GM21786 (cell line): ENCODE results near the gene MFGE8.
A peak's percentile ranks its signal among the peaks of the same experiment; 100 is the strongest.

ENCODE experiments used
- ATAC-seq: cut with Tn5 transposase; IDR thresholded peaks from one replicate; pipeline ENCODE4 v1.9.1; 2021; ENCODE audit not compliant: unreplicated experiment

MFGE8 gene

DNA sequence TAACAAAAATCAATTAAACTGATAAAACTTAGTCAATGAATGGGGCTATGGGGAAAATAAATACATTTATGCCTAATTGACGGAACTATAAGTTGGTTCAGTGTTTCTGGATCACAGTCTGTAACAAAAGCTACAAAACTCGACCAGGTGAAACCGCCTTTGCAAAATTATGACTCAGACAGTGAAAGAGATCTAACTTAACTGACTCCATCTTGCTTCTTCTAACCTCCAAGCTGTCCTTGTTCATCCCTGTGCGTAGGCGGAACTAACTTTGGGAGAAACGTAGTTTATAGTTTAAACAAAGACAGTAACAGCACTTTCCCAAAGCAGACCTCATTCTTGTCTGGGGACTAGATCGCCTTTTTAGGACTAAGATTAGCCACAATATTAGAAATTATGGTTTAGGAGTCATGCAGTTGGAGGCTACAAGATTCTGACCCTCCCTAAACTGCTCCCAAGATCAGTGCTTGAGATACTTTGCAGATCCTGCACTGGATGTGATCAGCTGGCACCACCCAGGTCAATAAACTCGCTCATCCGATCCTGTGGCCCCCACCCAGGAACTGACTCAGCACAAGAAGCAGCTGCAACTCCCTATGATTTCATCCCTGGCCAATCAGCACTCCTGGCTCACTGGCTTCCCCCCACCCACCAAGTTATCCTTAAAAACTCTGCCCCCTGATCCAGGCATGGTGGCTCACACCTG, 7.2 kb upstream of the MFGE8 start:
- no peak for ATAC-seq

DNA sequence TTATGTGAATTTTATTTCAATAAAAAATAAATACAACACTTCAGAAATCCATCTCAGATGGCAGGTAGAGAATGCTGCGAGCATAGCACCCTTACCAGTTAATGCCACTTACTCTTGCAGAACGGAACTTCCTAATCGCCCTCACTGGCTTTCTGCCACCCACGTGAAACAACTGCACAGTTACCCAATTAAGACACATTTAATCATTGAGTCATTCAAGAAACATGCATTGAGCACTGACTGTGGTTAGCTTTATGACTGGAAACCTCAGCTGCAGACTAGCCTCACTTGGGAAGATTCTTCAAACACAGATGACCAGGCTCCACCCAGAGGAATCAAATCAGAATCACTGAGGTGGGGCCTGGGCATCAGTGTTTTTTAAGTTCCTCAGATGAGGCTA, 5.6 kb upstream of the MFGE8 start:
- ATAC-seq, result peak; percentile 46

- no peak for ATAC-seq
Observed at GRCh38 chr15:88917760-88918159, 4.6 kb upstream of the MFGE8 start.

- ATAC-seq, result no peak
Observed at GRCh38 chr15:88915354-88915753, 2.2 kb upstream of the MFGE8 start.

- no peak for ATAC-seq
Observed at GRCh38 chr15:88913850-88914169, 631 bp upstream of the MFGE8 start.

DNA sequence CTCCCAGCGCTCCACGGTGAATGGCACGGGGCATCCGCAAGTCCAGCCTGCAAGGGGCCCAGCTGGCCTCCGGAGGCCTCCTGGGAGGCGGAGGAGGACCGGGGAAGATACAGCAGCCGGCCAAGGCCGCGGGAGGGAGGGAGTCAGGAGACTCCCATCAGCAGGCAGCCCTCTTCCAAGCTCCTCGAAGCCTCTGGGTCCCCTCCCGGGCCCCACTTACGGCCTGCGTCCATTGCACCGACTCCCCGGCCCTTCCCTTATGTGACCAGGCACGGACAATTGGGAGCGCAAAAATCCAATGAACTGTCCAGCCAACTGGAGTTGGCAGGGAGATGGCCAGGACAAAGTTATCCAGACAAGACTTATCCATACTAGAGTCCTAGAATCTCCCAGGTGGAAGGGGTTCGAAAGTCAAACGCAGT, 668 bp downstream of the MFGE8 start:
- ATAC-seq, result no peak

- no peak for ATAC-seq
Observed at GRCh38 chr15:88911766-88912118, 1.4 kb downstream of the MFGE8 start.

GRCh38 chr15:88909956-88910831, 3.0 kb downstream of the MFGE8 start:
- ATAC-seq, result no peak

GRCh38 chr15:88908697-88909621, 4.2 kb downstream of the MFGE8 start:
- ATAC-seq, result no peak

- ATAC-seq, result no peak
Observed at GRCh38 chr15:88908123-88908522, 5.1 kb downstream of the MFGE8 start.

- no peak for ATAC-seq
Observed at GRCh38 chr15:88907111-88907510, 6.1 kb downstream of the MFGE8 start.

DNA sequence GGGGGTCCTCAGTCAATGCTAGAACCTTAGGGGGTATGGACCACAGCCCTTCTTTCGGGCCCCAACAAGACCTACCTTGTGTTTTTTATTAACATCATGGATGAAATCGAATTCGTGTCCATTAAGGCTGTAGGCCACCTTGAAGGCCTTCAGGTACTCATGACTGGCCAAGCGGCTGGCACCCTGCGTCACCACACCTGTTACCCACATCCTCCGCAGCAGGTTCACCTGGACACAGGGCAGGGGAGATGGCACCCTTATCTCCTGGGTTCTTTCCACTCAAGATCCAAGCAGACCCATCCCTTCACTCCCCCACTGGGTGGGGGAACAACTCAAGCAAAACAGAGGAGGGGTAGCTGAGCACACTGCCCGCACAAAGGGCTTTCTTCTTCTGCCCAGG, 6.6 kb downstream of the MFGE8 start:
- no peak for ATAC-seq

DNA sequence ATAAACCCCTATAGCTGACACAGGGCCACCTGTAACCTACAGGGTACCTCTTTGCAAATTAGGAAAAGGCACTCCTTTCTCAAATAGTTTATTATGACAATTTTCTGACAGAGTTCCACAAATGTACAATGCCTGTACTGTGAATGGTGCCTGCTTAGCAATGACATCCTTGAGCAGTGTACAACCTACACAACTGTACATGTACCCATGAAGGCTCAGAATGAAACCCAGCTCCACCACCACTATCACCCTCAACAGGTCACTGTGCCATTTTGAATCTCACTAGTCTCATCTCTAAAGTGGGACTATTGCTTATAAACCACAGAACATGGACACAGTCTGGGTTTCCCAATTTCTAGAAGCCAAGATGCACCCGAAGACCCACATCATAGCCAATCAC, 7.0 kb downstream of the MFGE8 start:
- ATAC-seq, result no peak

DNA sequence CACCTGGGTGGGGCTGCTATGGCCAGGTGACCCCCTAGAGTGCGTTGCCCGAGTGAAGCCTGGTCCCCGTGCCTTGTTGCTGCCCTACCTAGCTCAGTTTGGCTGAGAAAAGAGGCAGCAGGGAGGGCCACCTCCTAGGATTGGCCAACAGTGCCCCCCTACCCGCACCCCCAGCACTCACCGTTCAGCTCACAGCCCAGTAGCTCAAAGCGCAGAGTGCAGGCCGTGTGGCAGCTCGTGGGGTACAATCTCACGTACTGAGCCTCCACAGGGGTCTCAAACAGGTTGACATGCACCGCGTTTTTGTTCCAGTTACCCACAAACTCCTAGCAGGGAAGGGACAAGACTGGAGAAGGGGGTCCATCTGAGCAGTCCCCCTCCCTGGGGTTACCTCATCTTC, 7.6 kb downstream of the MFGE8 start:
- ATAC-seq, result no peak

- ATAC-seq, result peak; percentile 81
Observed at GRCh38 chr15:88904624-88905327, 8.4 kb downstream of the MFGE8 start.

GRCh38 chr15:88904257-88904623, 8.9 kb downstream of the MFGE8 start:
- ATAC-seq, result no peak

DNA sequence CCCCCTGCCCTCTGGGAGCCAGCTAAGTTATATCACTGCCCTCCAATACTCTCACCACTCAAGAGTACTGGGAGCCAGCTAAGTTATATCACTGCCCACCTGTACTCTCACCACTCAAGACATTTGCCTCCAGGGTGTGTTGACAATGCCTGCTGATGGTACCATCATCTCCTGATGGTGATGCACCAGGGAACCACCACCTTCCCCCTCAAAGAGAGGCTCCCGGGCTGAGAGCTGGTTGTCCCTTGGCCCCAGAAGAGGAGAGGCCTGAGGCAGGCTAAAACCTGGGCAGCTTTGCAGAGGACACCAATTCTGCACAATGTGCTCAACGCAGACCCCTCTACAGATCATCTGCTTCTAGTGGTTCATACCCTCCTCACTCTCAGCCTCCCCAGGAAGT, 10.3 kb downstream of the MFGE8 start:
- no peak for ATAC-seq

DNA sequence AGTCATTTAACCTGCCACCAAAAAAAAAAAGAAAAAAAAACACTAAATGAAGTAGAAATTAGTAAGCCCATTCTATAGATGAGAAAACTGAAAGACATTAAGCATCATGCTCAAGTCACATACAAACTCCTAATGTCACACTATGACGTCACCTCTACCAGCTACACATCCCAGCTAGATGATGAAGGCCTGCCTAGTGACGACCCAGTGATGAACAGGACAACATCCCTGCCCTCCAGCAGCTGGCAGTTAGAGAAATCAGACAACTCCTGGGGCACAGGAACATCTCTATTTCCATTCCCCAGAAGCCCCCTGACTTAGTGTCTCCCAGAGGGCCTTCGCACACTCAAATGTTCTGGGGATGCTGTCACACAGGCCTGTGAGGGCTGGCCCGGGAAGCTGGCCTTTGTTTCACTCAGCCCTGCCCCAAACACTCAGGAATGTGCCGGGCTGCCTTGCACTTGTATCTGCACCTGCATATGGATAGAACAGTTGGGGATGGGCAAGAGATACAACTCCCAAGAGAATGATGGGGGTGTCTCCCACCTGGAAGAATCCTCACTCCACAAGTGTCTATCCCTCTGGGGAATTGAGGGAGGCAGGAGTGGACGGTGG, 10.9 kb downstream of the MFGE8 start:
- ATAC-seq, result no peak

DNA sequence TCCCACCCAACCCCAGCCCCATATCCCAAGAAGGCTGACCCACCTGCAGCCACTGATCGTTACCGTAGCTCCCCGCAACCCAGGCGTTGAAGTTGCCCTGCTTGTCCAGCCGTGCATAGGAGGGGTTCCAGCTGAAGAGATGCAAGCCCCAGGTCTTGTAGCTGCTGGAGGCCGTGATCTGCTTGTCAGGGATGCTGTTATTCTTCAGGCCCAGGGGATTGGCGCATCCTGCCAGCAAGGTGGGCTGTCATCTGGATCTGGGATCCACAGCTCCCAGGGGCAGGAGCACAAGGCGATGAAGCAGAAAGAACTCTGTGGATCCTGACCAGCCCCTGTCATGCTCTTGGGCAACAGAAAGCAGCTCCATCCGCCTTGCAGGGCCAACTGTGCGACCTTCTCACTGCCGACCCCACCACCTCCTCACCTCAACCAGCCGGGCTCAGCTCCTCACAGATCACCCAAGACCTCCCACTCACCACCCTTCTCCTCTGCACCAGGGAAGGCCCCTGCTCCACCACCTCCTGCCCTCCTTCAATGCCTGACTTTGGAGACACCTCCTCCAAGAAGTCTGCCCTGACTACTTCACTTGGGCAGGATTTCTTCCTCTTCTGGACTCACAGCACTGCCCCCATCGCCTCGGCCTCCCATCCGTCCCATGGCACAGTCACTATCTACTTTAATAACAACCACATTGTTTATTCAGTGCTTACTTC, 11.5 kb downstream of the MFGE8 start:
- ATAC-seq, result no peak

- ATAC-seq, result no peak
Observed at GRCh38 chr15:88900982-88901418, 12.2 kb downstream of the MFGE8 start.
